ENCODE results near the gene CA11. TPM values are rescaled to one million over a fixed set of nuclear protein-coding genes. Genes with fewer than 3 reads are reported as not detected.

Gene CA11
- total and polyA plus RNA-seq, 9 of the 15 experiments (the other 6 are each of a cell fraction or from before 2014, with no cell fraction given): 2.9 to 19.9 (median 8.3) TPM

GRCh38 chr19:48636859-48637448, 9.0 kb downstream of the CA11 start, which contains the start of gene DBP (continued):
- TF ChIP-seq CEBPG (CRISPR knock-in tag; IDR thresholded peaks at IDR 0.05) (0 out of 2 replicates have a peak, but pooled peaks have one; percentile 1), CEBPG (tag; conservative IDR thresholded peaks at IDR 0.05 in 1 of 2, IDR thresholded peaks at IDR 0.05 in 1 of 2) (peak in 1 of 2 experiments; percentile 56; a peak in 2 of 4 replicates), CBX3 (IDR thresholded peaks at IDR 0.05; ENCODE audit: borderline replicate concordance in 1 of 2, low read length in 2 of 2) (no peak), RBM15 (IDR thresholded peaks at IDR 0.05; ENCODE audit: insufficient read depth, low read length) (no peak), ZNF143 (CRISPR knock-in tag; IDR thresholded peaks at IDR 0.05) (0 out of 2 replicates have a peak, but pooled peaks have one; percentile 26)

GRCh38 chr19:48635966-48636858, 9.8 kb downstream of the CA11 start:
- in situ Hi-C loops (cut with MboI): no loop called here
- H3K4me1 ChIP-seq (replicated peaks in 1 of 2; ENCODE audit: control insufficient read depth in 2 of 2, insufficient read depth in 2 of 2, low read length in 2 of 2): peaks cover 47 to 77% of the 10 kb centered on the region in 2 experiments
- no peaks in the 10 kb centered on the region for H3K9me3 ChIP-seq (replicated peaks; ENCODE audit: control insufficient read depth, insufficient read depth, low read depth, low read length)
- H3K79me2 ChIP-seq (ENCODE audit: control insufficient read depth, insufficient read depth, low read length): peaks cover 27% of the 10 kb centered on the region; the same call in 2 of the 3 replicates
- peak overlapping the region; percentile 56 to 90; a peak in 3 of 4 replicates for H3K9ac ChIP-seq (ENCODE audit: insufficient read depth in 1 of 2, low read depth in 2 of 2, low read length in 2 of 2)
- POLR2A ChIA-PET: interaction anchor here (0.6 to 1.9 kb wide), 5 partner anchors 11 to 141 kb away, joined by 3 to 9 read pairs (median 3); partner anchors contain the start of genes RPL18 and SPHK2
- DNase-seq (ENCODE audit: extremely low read depth in 1 of 4, low spot score in 3 of 4) (no peak), ATAC-seq (no peak), FAIRE-seq (no peak)
- CTCF ChIA-PET (ENCODE audit: low intra/inter-chr PET ratio): no interaction called here
- 0 out of 2 replicates have a peak, but pooled peaks cover 4% of the 10 kb centered on the region for H4K20me1 ChIP-seq (replicated peaks; ENCODE audit: control insufficient read depth, insufficient read depth, low read length)
- peak overlapping the region; percentile 56; the same call in 1 of the 3 replicates for H3K27ac ChIP-seq (ENCODE audit: extremely low read depth, low read depth, low read length)
- peak overlapping the region; percentile 51 for H3K4me3 ChIP-seq
- no peaks in the 10 kb centered on the region for H3K27me3 ChIP-seq (ENCODE audit: control insufficient read depth in 2 of 2, insufficient read depth in 2 of 2, low read length in 2 of 2)
- 0 out of 2 replicates have a peak overlapping the region, but pooled peaks have one; percentile 56 for H2AFZ ChIP-seq (ENCODE audit: low read depth, low read length)
- BruUV-seq (replicated peaks): no TSS peak
- intact Hi-C loops (cut with micrococcal nuclease): no loop called here
- H3K4me2 ChIP-seq (ENCODE audit: insufficient read depth, low read length): peak overlapping the region; percentile 100
- peaks cover 4% of the 10 kb centered on the region for H3K9me1 ChIP-seq (ENCODE audit: control insufficient read depth, insufficient read depth, low read length)
- 3% methylated on average over 25 of the region's 35 CpGs for WGBS (ENCODE audit: insufficient coverage, low coverage, missing lambda C conversion rate)
- H3K36me3 ChIP-seq (ENCODE audit: control insufficient read depth, insufficient read depth, low read length): no peaks in the 10 kb centered on the region; the same call in 2 of the 3 replicates
- TF ChIP-seq BCOR (IDR thresholded peaks at IDR 0.05) (0 out of 2 replicates have a peak, but pooled peaks have one; percentile 20), OTX1 (CRISPR knock-in tag; IDR thresholded peaks at IDR 0.05) (0 out of 2 replicates have a peak, but pooled peaks have one; percentile 59), ZNF384 (IDR thresholded peaks at IDR 0.05; ENCODE audit: low read depth, low read length) (no peak)

Data from K562 (cell line).